NCI-H2196 treated with DMSO at 0.1 percent for 48 hours (cell line): Measurements from ENCODE around the gene SLCO1B1.
"Not testable (repeated sequence)": the region's sequence is repeated elsewhere in the genome, so short reads cannot be mapped to it uniquely, and the experiment has no call there.

Experiments
- DNase-seq: peaks from one replicate; lab custom pipeline; 2025; ENCODE audit not compliant: unreplicated experiment; lab: John Stamatoyannopoulos, UW

The SLCO1B1 gene

GRCh38 chr12:21130998-21131397, at the start of gene SLCO1B1:
TSS of gene SLCO1B1 (plus strand) at chr12:21131194. CDS start at chr12:21141575, 10,381 bp downstream.
- no peak for DNase-seq

DNA sequence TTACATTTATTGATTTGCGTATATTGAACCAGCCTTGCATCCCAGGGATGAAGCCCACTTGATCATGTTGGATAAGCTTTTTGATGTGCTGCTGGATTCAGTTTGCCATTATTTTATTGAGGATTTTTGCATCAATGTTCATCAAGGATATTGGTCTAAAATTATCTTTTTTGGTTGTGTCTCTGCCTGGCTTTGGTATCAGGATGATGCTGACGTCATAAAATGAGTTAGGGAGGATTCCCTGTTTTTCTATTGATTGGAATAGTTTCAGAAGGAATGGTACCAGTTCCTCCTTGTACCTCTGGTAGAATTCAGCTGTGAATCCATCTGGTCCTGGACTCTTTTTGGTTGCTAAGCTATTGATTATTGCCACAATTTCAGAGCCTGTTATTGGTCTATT, 46.2 kb upstream of the SLCO1B1 start:
- not testable (repeated sequence) for DNase-seq

GRCh38 chr12:21111732-21112131, 19.3 kb upstream of the SLCO1B1 start:
- no peak for DNase-seq

- no peak for DNase-seq
Measured at GRCh38 chr12:21113266-21113665, 17.7 kb upstream of the SLCO1B1 start.

GRCh38 chr12:21117995-21118394, 13.0 kb upstream of the SLCO1B1 start:
- no peak for DNase-seq

GRCh38 chr12:21118760-21119159, 12.2 kb upstream of the SLCO1B1 start:
- DNase-seq, result no peak

DNA sequence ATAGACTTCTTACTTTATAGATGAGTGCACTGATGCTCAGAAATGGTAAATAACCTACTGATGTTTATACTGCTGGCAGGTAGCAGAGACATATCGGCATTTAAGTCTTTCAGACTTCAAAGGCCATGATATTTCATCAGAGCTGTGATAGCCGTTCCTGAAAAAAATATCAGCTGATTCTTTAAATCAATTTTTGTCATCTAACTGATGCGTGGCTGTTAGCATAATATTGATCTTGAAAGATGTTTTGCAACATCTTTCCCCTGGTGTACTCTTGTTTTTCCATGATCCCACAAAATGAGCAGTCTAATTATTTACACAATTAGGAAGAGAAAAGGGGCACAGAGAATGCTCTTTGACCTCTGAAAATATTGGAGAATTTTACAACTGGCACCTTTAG, 1.6 kb upstream of the SLCO1B1 start:
- no peak for DNase-seq

GRCh38 chr12:21129906-21130305, 1.1 kb upstream of the SLCO1B1 start:
- DNase-seq, result no peak

DNA sequence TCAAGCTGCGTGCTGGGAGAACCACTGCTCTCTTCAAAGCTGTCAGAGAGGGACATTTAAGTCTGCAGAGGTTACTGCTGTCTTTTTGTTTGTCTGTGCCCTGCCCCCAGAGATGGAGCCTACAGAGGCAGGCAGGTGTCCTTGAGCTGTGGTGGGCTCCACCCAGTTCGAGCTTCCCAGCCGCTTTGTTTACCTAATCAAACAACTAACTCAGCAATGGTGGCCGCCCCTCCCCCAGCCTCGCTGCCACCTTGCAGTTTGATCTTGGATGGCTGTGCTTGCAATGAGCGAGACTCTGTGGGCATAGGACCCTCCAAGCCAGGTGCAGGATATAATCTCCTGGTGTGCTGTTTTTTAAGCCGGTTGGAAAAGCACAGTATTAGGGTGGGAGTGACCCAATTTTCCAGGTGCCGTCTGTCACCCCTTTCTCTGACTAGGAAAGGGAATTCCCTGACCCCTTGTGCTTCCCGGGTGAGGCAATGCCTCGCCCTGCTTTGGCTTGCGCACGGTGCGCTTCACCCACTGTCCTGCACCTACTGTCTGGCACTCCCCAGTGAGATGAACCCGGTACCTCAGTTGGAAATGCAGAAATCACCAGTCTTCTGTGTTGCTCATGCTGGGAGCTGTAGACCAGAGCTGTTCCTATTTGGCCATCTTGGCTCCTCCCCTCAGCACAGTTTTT, 6.5 kb downstream of the SLCO1B1 start:
- not testable (repeated sequence) for DNase-seq

GRCh38 chr12:21138016-21138415, 7.0 kb downstream of the SLCO1B1 start:
- no peak for DNase-seq

- DNase-seq, result no peak
Measured at GRCh38 chr12:21144309-21144708, 13.3 kb downstream of the SLCO1B1 start.

GRCh38 chr12:21149861-21150260, 18.9 kb downstream of the SLCO1B1 start:
- DNase-seq, result not testable (repeated sequence)

- no peak for DNase-seq
Measured at GRCh38 chr12:21151184-21151583, 20.2 kb downstream of the SLCO1B1 start.

- no peak for DNase-seq
Measured at GRCh38 chr12:21155522-21156351, 24.7 kb downstream of the SLCO1B1 start.

- no peak for DNase-seq
Measured at GRCh38 chr12:21165048-21165447, 34.1 kb downstream of the SLCO1B1 start.

DNA sequence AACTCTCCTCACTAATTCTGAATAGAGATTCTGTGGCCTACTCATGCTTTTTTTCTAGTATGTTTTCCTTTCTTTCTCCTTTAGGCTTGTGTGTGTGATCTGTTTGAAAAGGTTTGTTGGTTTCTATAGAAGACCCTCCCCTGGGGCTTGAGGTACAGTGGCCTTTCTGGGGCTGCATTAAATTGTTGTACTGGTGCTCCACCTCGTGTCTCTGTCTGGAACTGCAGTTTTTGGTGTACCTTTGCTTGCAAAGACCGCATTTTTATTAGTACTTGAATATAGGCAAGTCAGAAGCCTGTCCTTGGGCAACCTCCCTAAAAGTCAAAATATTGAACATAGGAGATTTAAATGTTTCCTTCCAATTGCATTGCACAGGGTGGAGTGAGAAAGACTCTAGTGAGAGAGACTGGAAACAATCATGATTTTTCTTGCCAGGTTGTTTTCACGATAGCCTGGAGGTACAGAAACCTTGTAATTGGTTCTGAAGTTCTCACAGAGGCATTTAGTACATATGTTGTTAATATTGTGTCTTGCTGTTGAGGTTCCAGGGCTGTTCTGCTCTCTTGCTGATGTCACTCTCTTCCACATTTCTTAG, 39.0 kb downstream of the SLCO1B1 start:
- peak; percentile 47 for DNase-seq

- no peak for DNase-seq
Measured at GRCh38 chr12:21172079-21172478, 41.1 kb downstream of the SLCO1B1 start.

DNA sequence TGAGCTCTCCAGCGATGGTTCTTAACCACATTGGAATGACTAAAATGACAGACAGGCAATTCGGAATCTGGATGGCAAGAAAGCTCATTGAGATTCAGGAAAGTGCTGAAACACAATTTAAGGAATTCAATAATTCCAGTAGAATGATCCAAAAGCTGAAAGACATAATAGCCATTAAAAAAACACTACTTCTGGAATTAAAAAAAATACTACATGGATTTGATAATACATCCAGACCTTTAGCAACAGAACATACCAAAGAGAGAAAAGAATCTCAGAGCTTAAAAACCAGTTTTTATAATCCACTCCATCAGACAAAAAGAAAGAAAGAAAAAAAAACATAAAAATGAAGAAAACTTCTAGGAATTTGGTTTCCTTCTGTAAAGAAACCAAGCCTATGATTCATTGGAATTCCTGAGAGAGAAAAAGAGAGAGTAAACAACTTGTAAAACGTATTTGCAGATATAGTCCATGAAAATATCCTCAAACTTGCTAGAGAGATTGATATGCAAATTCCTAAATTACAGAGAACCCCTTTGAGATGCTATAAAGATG, 52.8 kb downstream of the SLCO1B1 start:
- no peak for DNase-seq

DNA sequence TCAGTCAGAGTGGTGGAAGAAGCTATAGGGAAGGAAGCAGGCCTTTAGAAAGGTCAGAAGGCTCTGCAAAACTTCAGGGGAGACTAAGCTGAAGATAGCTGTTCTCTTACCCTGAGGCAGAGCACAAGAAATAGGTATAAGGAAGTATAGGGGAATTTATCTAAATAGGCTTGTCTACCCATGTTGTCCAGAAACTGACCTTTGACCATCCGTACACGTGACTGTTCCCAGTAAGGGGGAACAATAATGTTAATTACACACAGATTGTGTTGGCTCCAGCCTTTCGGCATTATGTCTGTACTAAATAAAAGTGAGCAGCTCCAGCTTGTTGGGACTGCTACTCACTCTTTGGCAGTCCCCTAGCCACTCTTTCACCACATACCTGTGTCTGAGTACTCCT, 59.0 kb downstream of the SLCO1B1 start:
- no peak for DNase-seq

- not testable (repeated sequence) for DNase-seq
Measured at GRCh38 chr12:21214433-21214832, 83.4 kb downstream of the SLCO1B1 start.

DNA sequence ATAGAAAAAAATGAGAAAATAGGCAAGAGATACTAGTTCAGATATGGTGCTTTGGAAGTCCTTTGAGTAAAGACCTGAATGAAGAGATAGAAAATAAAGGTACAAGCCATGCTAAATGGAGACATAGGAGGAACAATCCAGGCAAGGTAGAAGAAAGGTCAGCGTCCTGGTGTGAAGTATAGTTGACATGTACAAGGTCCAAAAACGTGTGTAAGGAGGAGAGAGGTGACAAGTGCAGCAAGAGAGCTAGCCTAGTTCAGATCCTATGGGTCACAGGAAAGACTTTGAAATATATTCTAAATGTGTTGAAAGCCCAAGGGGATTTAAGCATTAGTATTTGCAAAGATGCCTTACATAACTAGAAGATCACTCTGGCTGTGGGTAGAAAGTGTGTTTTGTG, 88.2 kb downstream of the SLCO1B1 start:
- no peak for DNase-seq

- no peak for DNase-seq
Measured at GRCh38 chr12:21220266-21220665, 89.3 kb downstream of the SLCO1B1 start.
